GM06990 (cell line): Measurements from ENCODE around the gene CNOT11.

ENCODE experiments used
- DNase-seq: peaks from one replicate; pipeline ENCODE4 v3.0.0-alpha.2; 2011; ENCODE audit not compliant: insufficient read length; ENCODE audit errors: extremely low read depth
- H3K27me3 ChIP-seq: replicated peaks from 2 replicates; pipeline ENCODE4 v1.6.0; 2011; ENCODE audit warnings: low read length; ENCODE audit not compliant: control insufficient read depth, insufficient read depth
- H3K36me3 ChIP-seq: 2 replicates; pipeline ENCODE4 v1.5.1; 2011; ENCODE audit warnings: low read length; ENCODE audit not compliant: control insufficient read depth, insufficient read depth
- H3K4me3 ChIP-seq: replicated peaks from 2 replicates; pipeline ENCODE4 v1.5.1; 2011; ENCODE audit warnings: low read depth, mild to moderate bottlenecking, control low read depth, low read length
- CTCF ChIP-seq: IDR thresholded peaks from 2 replicates; pipeline ENCODE4 v1.5.1; 2011; ENCODE audit warnings: low read length, control low read depth, mild to moderate bottlenecking, inconsistent platforms; ENCODE audit not compliant: insufficient read depth, poor library complexity, severe bottlenecking

Gene CNOT11

GRCh38 chr2:101223814-101224231 lies 28.9 kb upstream of the CNOT11 start:
- Histone ChIP-seq H3K4me3 (no peak overlapping the region), H3K27me3 (no peaks in the 10 kb centered on the region), H3K36me3 (no peaks in the 10 kb centered on the region)
- peak; percentile 77 for DNase-seq
- no peak for TF ChIP-seq CTCF

GRCh38 chr2:101230541-101231001 lies 22.1 kb upstream of the CNOT11 start:
- no peak overlapping the region for H3K4me3 ChIP-seq
- no peaks in the 10 kb centered on the region for H3K27me3 ChIP-seq
- no peak for TF ChIP-seq CTCF
- DNase-seq: no peak
- H3K36me3 ChIP-seq: no peaks in the 10 kb centered on the region

GRCh38 chr2:101231240-101231639 lies 21.4 kb upstream of the CNOT11 start:
- no peak for DNase-seq
- Histone ChIP-seq H3K4me3 (no peak overlapping the region), H3K27me3 (no peaks in the 10 kb centered on the region), H3K36me3 (no peaks in the 10 kb centered on the region)
- no peak for TF ChIP-seq CTCF

- no peak for DNase-seq
- TF ChIP-seq CTCF: no peak
- H3K4me3 ChIP-seq: no peak overlapping the region
- H3K27me3 ChIP-seq: no peaks in the 10 kb centered on the region
- H3K36me3 ChIP-seq: no peaks in the 10 kb centered on the region
Observed at GRCh38 chr2:101231937-101232730, 20.6 kb upstream of the CNOT11 start.

GRCh38 chr2:101232770-101233169 lies 19.9 kb upstream of the CNOT11 start:
- Histone ChIP-seq H3K27me3 (no peaks in the 10 kb centered on the region), H3K4me3 (no peak overlapping the region), H3K36me3 (no peaks in the 10 kb centered on the region)
- no peak for DNase-seq
- TF ChIP-seq CTCF: no peak
